SK-N-SH (cell line): ENCODE results near the gene PKNOX2. TPM values are rescaled to one million over a fixed set of nuclear protein-coding genes. Genes with fewer than 3 reads are reported as not detected.

Source experiments
- CTCF ChIA-PET: fragments of 300-600, 350-600 bp; formaldehyde crosslinking; extraction: SDS; loops from one replicate; lab custom pipeline; 2021; lab: Yijun Ruan, JAX
- POLR2A ChIA-PET: fragments of 350-600 bp; sonication (Branson Sonifier 250); formaldehyde crosslinking; extraction: SDS; loops from one replicate; lab custom pipeline; 2020; ENCODE audit warnings: antibody characterized with exemption, inconsistent platforms; lab: Yijun Ruan, JAX
- DNase-seq: peaks from one replicate; pipeline ENCODE4 v3.0.0; 2012
- H2AFZ ChIP-seq: fragments of 200-600 bp; sonication (generic); 2 replicates; pipeline ENCODE4 v1.8.1; 2016; ENCODE audit warnings: antibody characterized with exemption, mild to moderate bottlenecking, low read depth
- H3F3A ChIP-seq: fragments of 200-600 bp; sonication (generic); replicated peaks from 2 replicates; pipeline ENCODE3; 2016; ENCODE audit warnings: antibody characterized with exemption, mild to moderate bottlenecking; ENCODE audit not compliant: insufficient read depth
- H3K27ac ChIP-seq, 2 experiments: fragments of 200-500 bp in 1 of 2; fragments of 200-600 bp in 1 of 2; sonication (Bioruptor generic) in 1 of 2; sonication (generic), shearing (Covaris generic) in 1 of 2; 2 replicates each; pipeline versions ENCODE4 v1.5.1 to v1.6.1; 2014 to 2016; ENCODE audit warnings: low read depth in 2 of 2, inconsistent platforms in 1 of 2, low read length in 1 of 2, mild to moderate bottlenecking in 1 of 2, mixed read lengths in 1 of 2
- H3K27me3 ChIP-seq: fragments of 200-600 bp; sonication (generic), shearing (Covaris generic); 2 replicates; pipeline ENCODE4 v1.6.1; 2016; ENCODE audit warnings: mixed run types; ENCODE audit not compliant: insufficient read depth
- H3K36me3 ChIP-seq, 2 experiments: fragments of 200-500 bp in 1 of 2; fragments of 200-600 bp in 1 of 2; sonication (Bioruptor generic) in 1 of 2; sonication (generic) in 1 of 2; replicated peaks in 1 of 2; 2 replicates each; pipeline versions ENCODE3 to v1.5.1; 2014 to 2016; ENCODE audit warnings: low read length in 1 of 2, mild to moderate bottlenecking in 1 of 2; ENCODE audit not compliant: insufficient read depth in 2 of 2, control insufficient read depth in 1 of 2
- H3K4me1 ChIP-seq, 2 experiments: fragments of 200-500 bp in 1 of 2; fragments of 200-600 bp in 1 of 2; sonication (Bioruptor generic) in 1 of 2; sonication (generic), shearing (Covaris generic) in 1 of 2; 2 replicates each; pipeline versions ENCODE4 v1.5.1 to v1.6.1; 2014 to 2016; ENCODE audit warnings: low read depth in 1 of 2, low read length in 1 of 2, mixed run types in 1 of 2; ENCODE audit not compliant: insufficient read depth in 2 of 2, control insufficient read depth in 1 of 2
- H3K4me2 ChIP-seq: fragments of 200-600 bp; sonication (generic), shearing (Covaris generic); 2 replicates; pipeline ENCODE4 v1.6.1; 2017; ENCODE audit warnings: mixed run types
- H3K4me3 ChIP-seq, 2 experiments: fragments of 200-500 bp in 1 of 2; fragments of 200-600 bp in 1 of 2; sonication (Bioruptor generic) in 1 of 2; sonication (generic), shearing (Covaris generic) in 1 of 2; 2 replicates each; pipeline versions ENCODE4 v1.5.1 to v1.8.1; 2014 to 2016; ENCODE audit warnings: low read depth in 2 of 2, inconsistent platforms in 1 of 2, low read length in 1 of 2, mild to moderate bottlenecking in 1 of 2, mixed read lengths in 1 of 2, moderate library complexity in 1 of 2
- H3K79me2 ChIP-seq: fragments of 200-600 bp; sonication (generic); 2 replicates; pipeline ENCODE4 v1.8.1; 2017; ENCODE audit warnings: mild to moderate bottlenecking; ENCODE audit not compliant: insufficient read depth
- H3K9ac ChIP-seq: fragments of 200-600 bp; sonication (generic); 2 replicates; pipeline ENCODE4 v1.6.1; 2017; ENCODE audit warnings: mixed run types
- H3K9me2 ChIP-seq: fragments of 200-600 bp; sonication (generic); 2 replicates; pipeline ENCODE4 v1.6.1; 2017; ENCODE audit warnings: mixed run types
- H3K9me3 ChIP-seq: fragments of 200-600 bp; sonication (generic); 2 replicates; pipeline ENCODE4 v1.6.1; 2017; ENCODE audit warnings: mixed run types, mild to moderate bottlenecking, moderate library complexity
- H4K20me1 ChIP-seq: fragments of 200-600 bp; sonication (generic); 2 replicates; pipeline ENCODE4 v1.6.1; 2017; ENCODE audit warnings: mild to moderate bottlenecking, mixed run types; ENCODE audit not compliant: insufficient read depth
- EP300 ChIP-seq, 2 experiments: IDR thresholded peaks; 2 replicates each; pipeline versions ENCODE4 v1.4.0 to v1.6.1; 2012; ENCODE audit warnings: borderline replicate concordance in 1 of 2, low read depth in 1 of 2, low read length in 1 of 2
- FOXJ3 ChIP-seq: sonication (generic); formaldehyde crosslinking; IDR thresholded peaks from 2 replicates; pipeline ENCODE4 v1.5.1; 2020; ENCODE audit warnings: mild to moderate bottlenecking, missing genetic modification reagents
- IRF3 ChIP-seq: fragments of 150-350 bp; IDR thresholded peaks from 2 replicates; pipeline ENCODE4 v1.6.1; 2016; ENCODE audit warnings: mild to moderate bottlenecking, low read depth, low read length
- RAD21 ChIP-seq: IDR thresholded peaks from 2 replicates; pipeline ENCODE4 v1.6.1; 2012; ENCODE audit warnings: mild to moderate bottlenecking, low read length
- RFX5 ChIP-seq: IDR thresholded peaks from 2 replicates; pipeline ENCODE4 v1.6.1; 2012; ENCODE audit warnings: mild to moderate bottlenecking, improper control_type of control experiment, low read length
- TCF12 ChIP-seq: IDR thresholded peaks from 2 replicates; pipeline ENCODE4 v1.4.0; 2012
- WGBS: methylation state at CpG from one replicate; pipeline ENCODE4 v1.1.6; 2017; ENCODE audit warnings: low lambda C conversion rate; 5-methylcytosine and 5-hydroxymethylcytosine counted together
- polyA plus RNA-seq, 3 experiments: library from polyadenylated mRNA; depleted of rRNA; stranded (reverse); fragments of >200 nt; gene quantifications; 2 replicates each; pipeline ENCODE4 v1.2.3, GENCODE V29; 2012
- TF ChIP-seq, protein P1 (sequence below): IDR thresholded peaks from 2 replicates; pipeline ENCODE4 v1.4.0; 2012; ENCODE audit warnings: low read depth, borderline replicate concordance

The PKNOX2 gene
- polyA plus RNA-seq, 1 of the 3 experiments (the other 2 are of a cell fraction) = 0.02 TPM

DNA sequence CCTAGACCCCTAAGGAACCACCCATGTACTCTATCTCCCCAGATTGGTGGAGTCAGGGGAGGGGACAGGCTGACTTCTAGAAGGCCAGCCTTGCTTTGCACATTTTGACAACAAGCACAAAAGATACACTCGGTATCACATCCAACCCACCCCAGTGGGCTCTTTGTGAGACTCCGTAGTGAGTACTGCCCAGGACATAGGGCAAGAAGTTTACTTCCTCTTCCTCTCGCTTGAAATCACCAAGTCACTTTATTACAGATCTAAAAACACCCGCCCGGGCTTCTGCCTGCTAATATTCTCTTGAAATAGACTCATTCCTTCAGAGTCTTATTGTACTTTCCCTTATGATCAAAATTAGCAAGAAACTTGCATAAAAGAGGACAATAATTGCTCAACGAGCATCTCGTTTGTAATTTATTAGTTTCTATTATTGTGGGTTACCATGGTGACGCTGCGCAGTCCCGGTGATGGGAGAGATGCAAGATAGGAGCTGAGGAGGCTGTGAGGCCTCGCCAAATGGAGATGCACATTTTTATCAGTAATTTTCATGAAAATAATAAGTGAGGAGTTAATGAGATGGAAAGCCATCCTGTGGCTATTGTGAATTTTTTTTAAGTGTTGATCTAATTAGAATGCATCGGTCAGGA lies 234.6 kb downstream of the PKNOX2 start:
- Histone ChIP-seq H3K4me1 (peaks cover 0 to 11% of the 10 kb centered on the region in 2 experiments; a peak in 2 of 4 replicates), H3K27me3 (peaks cover 13% of the 10 kb centered on the region; the same call in 1 of the 2 replicates), H3K36me3 (no peaks in the 10 kb centered on the region), H2AFZ (no peak overlapping the region), H3K9me2 (no peaks in the 10 kb centered on the region), H3F3A (no peaks in the 10 kb centered on the region), H3K27ac (no peak overlapping the region), H3K9ac (no peak overlapping the region), H4K20me1 (no peaks in the 10 kb centered on the region), H3K4me2 (no peak overlapping the region), H3K9me3 (no peaks in the 10 kb centered on the region), H3K79me2 (no peaks in the 10 kb centered on the region), H3K4me3 (no peak overlapping the region)
- DNase-seq = peak; percentile 64
- TF ChIP-seq IRF3 (no peak), FOXJ3 (CRISPR knock-in tag) (no peak), TCF12 (no peak), RAD21 (no peak)
- 42% methylated on average over 12 of the region's 12 CpGs for WGBS
- CTCF ChIA-PET = interaction anchor here (0.7 to 7.6 kb wide), 5 partner anchors 41 to 527 kb away, joined by 3 to 100 read pairs (median 3); partner anchors contain the start of gene PKNOX2
- POLR2A ChIA-PET = no interaction called here

DNA sequence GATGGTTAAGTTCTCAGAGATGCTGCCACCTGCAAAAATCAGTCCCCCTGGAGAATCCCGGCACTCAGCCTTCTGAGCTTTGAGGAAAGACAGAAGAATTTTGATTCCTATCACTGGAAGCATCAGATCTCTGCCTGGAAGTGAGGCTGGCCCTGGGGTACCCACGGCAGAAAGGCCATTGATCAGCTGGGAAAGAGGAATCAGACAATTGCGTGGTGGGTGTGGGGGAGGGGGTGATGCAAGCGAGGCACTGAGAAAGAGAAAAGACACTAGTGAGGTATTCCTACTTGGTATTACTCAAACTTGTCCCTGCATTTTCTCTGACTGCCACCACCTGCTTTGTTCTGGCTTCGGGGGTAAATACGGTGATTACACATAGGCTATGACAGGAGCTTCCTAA lies 235.4 kb downstream of the PKNOX2 start:
- ChIA-PET CTCF (interaction anchor here (0.7 to 7.6 kb wide), 10 partner anchors 27 to 528 kb away, joined by 3 to 100 read pairs (median 3); partner anchors contain the start of gene PKNOX2), POLR2A (no interaction called here)
- Histone ChIP-seq H4K20me1 (no peaks in the 10 kb centered on the region), H3K9me2 (no peaks in the 10 kb centered on the region), H3K36me3 (no peaks in the 10 kb centered on the region), H2AFZ (no peak overlapping the region), H3K9ac (no peak overlapping the region), H3K27ac (no peak overlapping the region), H3K27me3 (peaks cover 13% of the 10 kb centered on the region; the same call in 1 of the 2 replicates), H3K9me3 (no peaks in the 10 kb centered on the region), H3F3A (no peaks in the 10 kb centered on the region), H3K4me3 (no peak overlapping the region), H3K79me2 (no peaks in the 10 kb centered on the region)
- 48% methylated on average over 6 of the region's 6 CpGs for WGBS
- DNase-seq = no peak
- TF ChIP-seq TCF12 (no peak), EP300 (IDR thresholded peaks at IDR 0.05; ENCODE audit: borderline replicate concordance in 1 of 2, low read depth in 1 of 2, low read length in 1 of 2) (no peak)
- TF ChIP-seq, protein P1, sequence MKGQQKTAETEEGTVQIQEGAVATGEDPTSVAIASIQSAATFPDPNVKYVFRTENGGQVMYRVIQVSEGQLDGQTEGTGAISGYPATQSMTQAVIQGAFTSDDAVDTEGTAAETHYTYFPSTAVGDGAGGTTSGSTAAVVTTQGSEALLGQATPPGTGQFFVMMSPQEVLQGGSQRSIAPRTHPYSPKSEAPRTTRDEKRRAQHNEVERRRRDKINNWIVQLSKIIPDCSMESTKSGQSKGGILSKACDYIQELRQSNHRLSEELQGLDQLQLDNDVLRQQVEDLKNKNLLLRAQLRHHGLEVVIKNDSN = no peak
- TF ChIP-seq, all 33 proteins: peak for 0
- Histone ChIP-seq H3K4me1 (peaks cover 0 to 11% of the 10 kb centered on the region in 2 experiments; a peak in 2 of 4 replicates), H3K4me2 (no peak overlapping the region)

DNA sequence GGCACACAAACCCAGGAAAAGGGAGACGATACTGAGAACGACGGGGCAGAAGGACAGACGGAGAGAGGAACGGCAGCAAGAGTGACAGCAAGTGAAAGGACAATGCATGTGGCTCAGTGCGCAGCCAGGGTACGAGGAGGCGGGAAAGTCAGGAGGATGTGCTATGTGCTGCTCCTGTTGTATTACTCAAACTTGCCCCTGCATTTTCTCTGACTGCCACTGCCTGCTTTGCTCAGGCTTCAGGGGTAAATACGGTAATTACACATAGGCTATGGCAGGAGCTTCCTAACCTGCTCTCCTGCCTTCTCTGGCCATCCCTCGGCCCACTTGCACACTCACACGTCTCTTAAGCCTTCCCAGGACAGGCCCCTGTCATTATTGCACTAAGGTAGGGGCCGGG lies 236.7 kb downstream of the PKNOX2 start:
- Histone ChIP-seq H3F3A (no peaks in the 10 kb centered on the region), H3K9ac (no peak overlapping the region), H3K4me3 (no peak overlapping the region), H2AFZ (no peak overlapping the region), H3K36me3 (no peaks in the 10 kb centered on the region), H4K20me1 (no peaks in the 10 kb centered on the region), H3K4me1 (peaks cover 0 to 11% of the 10 kb centered on the region in 2 experiments; a peak in 2 of 4 replicates), H3K79me2 (no peaks in the 10 kb centered on the region), H3K9me3 (no peaks in the 10 kb centered on the region), H3K27ac (no peak overlapping the region), H3K4me2 (no peak overlapping the region), H3K27me3 (peaks cover 24% of the 10 kb centered on the region; the same call in 1 of the 2 replicates), H3K9me2 (no peaks in the 10 kb centered on the region)
- TF ChIP-seq RFX5 = no peak
- POLR2A ChIA-PET = no interaction called here
- 69% methylated on average over 12 of the region's 12 CpGs for WGBS
- no peak for DNase-seq
- CTCF ChIA-PET = interaction anchor here (1.4 to 7.6 kb wide), 4 partner anchors 29 to 310 kb away, joined by 4 to 100 read pairs (median 28); no protein-coding TSS in a partner anchor
